ENCODE data around the gene CNNM1. TPM values are rescaled to one million over a fixed set of nuclear protein-coding genes. Genes with fewer than 3 reads are reported as not detected.

CNNM1 gene
- total and polyA plus RNA-seq, 3 experiments from 2014 or later = 0.11 to 0.16 TPM; not detected in 1

- Mint-ChIP-seq H3K27ac (no peak overlapping the region), H3K4me1 (peaks cover 2 to 10% (median 8%) of the 10 kb centered on the region in 3 donors), H3K27me3 (peaks cover 7 to 32% of the 10 kb centered on the region in 2 donors), H3K4me3 (no peak overlapping the region), H3K36me3 (no peaks in the 10 kb centered on the region), H3K9me3 (no peaks in the 10 kb centered on the region)
- no peak overlapping the region for H3K27ac ChIP-seq (ENCODE audit: low read depth, low read length)
- no peak for DNase-seq
- H3K27me3 ChIP-seq (ENCODE audit: insufficient read depth, low read length, poor library complexity, severe bottlenecking) = no peaks in the 10 kb centered on the region
- POLR2A ChIA-PET = no interaction called here
- no peaks in the 10 kb centered on the region for H3K4me1 ChIP-seq (ENCODE audit: insufficient read depth, low read length)
- CTCF ChIA-PET = no interaction called here
- no peaks in the 10 kb centered on the region for H3K9me3 ChIP-seq (ENCODE audit: low read length)
- no peaks in the 10 kb centered on the region for H3K36me3 ChIP-seq (ENCODE audit: insufficient read depth, low read length)
- no peak overlapping the region for H3K4me3 ChIP-seq (ENCODE audit: low read length)
Observed at GRCh38 chr10:99366666-99367065, 37.5 kb downstream of the CNNM1 start.

- Mint-ChIP-seq H3K4me1 (peaks cover 2 to 10% (median 8%) of the 10 kb centered on the region in 3 donors), H3K27me3 (peaks cover 8 to 34% of the 10 kb centered on the region in 2 donors), H3K27ac (no peak overlapping the region), H3K4me3 (no peak overlapping the region), H3K36me3 (no peaks in the 10 kb centered on the region), H3K9me3 (no peaks in the 10 kb centered on the region)
- Histone ChIP-seq H3K4me1 (ENCODE audit: insufficient read depth, low read length) (no peaks in the 10 kb centered on the region), H3K9me3 (ENCODE audit: low read length) (no peaks in the 10 kb centered on the region), H3K27me3 (ENCODE audit: insufficient read depth, low read length, poor library complexity, severe bottlenecking) (no peaks in the 10 kb centered on the region), H3K36me3 (ENCODE audit: insufficient read depth, low read length) (no peaks in the 10 kb centered on the region), H3K27ac (ENCODE audit: low read depth, low read length) (no peak overlapping the region), H3K4me3 (ENCODE audit: low read length) (no peak overlapping the region)
- no peak for DNase-seq
- CTCF ChIA-PET = no interaction called here
- POLR2A ChIA-PET = no interaction called here
Observed at GRCh38 chr10:99368646-99369045, 39.5 kb downstream of the CNNM1 start.

- Mint-ChIP-seq H3K27ac (no peak overlapping the region), H3K4me1 (peaks cover 2 to 10% (median 8%) of the 10 kb centered on the region in 3 donors), H3K36me3 (no peaks in the 10 kb centered on the region), H3K4me3 (no peak overlapping the region), H3K27me3 (peaks cover 8 to 37% of the 10 kb centered on the region in 2 donors), H3K9me3 (no peaks in the 10 kb centered on the region)
- Histone ChIP-seq H3K9me3 (ENCODE audit: low read length) (no peaks in the 10 kb centered on the region), H3K27ac (ENCODE audit: low read depth, low read length) (no peak overlapping the region), H3K4me1 (ENCODE audit: insufficient read depth, low read length) (no peaks in the 10 kb centered on the region), H3K27me3 (ENCODE audit: insufficient read depth, low read length, poor library complexity, severe bottlenecking) (no peaks in the 10 kb centered on the region), H3K4me3 (ENCODE audit: low read length) (no peak overlapping the region), H3K36me3 (ENCODE audit: insufficient read depth, low read length) (no peaks in the 10 kb centered on the region)
- POLR2A ChIA-PET = no interaction called here
- CTCF ChIA-PET = interaction anchor here (1.4 kb wide), 1 partner anchor 23 kb away, joined by 3 read pairs; no protein-coding TSS in a partner anchor
- DNase-seq = no peak
Observed at GRCh38 chr10:99369126-99369525, 40.0 kb downstream of the CNNM1 start.

- Histone ChIP-seq H3K27me3 (ENCODE audit: insufficient read depth, low read length, poor library complexity, severe bottlenecking) (no peaks in the 10 kb centered on the region), H3K36me3 (ENCODE audit: insufficient read depth, low read length) (no peaks in the 10 kb centered on the region), H3K4me3 (ENCODE audit: low read length) (no peak overlapping the region), H3K27ac (ENCODE audit: low read depth, low read length) (no peak overlapping the region), H3K9me3 (ENCODE audit: low read length) (no peaks in the 10 kb centered on the region), H3K4me1 (ENCODE audit: insufficient read depth, low read length) (no peaks in the 10 kb centered on the region)
- no peaks in the 10 kb centered on the region for H3K9me3 Mint-ChIP-seq
- no peak for DNase-seq
- peaks cover 2 to 10% (median 8%) of the 10 kb centered on the region in 3 donors for H3K4me1 Mint-ChIP-seq
- H3K4me3 Mint-ChIP-seq = no peak overlapping the region
- ChIA-PET CTCF (interaction anchor here (1.4 kb wide), 1 partner anchor 22 kb away, joined by 3 read pairs; no protein-coding TSS in a partner anchor), POLR2A (no interaction called here)
- H3K27me3 Mint-ChIP-seq = peaks cover 8 to 37% of the 10 kb centered on the region in 2 donors
- H3K27ac Mint-ChIP-seq = no peak overlapping the region
- no peaks in the 10 kb centered on the region for H3K36me3 Mint-ChIP-seq
Observed at GRCh38 chr10:99369551-99369950, 40.4 kb downstream of the CNNM1 start.

- H3K27me3 ChIP-seq (ENCODE audit: insufficient read depth, low read length, poor library complexity, severe bottlenecking) = no peaks in the 10 kb centered on the region
- no peak overlapping the region for H3K4me3 ChIP-seq (ENCODE audit: low read length)
- no peaks in the 10 kb centered on the region for H3K36me3 ChIP-seq (ENCODE audit: insufficient read depth, low read length)
- ChIA-PET POLR2A (no interaction called here), CTCF (no interaction called here)
- H3K4me3 Mint-ChIP-seq = no peak overlapping the region
- no peaks in the 10 kb centered on the region for H3K36me3 Mint-ChIP-seq
- H3K9me3 ChIP-seq (ENCODE audit: low read length) = no peaks in the 10 kb centered on the region
- H3K27me3 Mint-ChIP-seq = peaks cover 14 to 37% of the 10 kb centered on the region in 2 donors
- H3K4me1 Mint-ChIP-seq = peaks cover 2 to 10% (median 8%) of the 10 kb centered on the region in 3 donors
- no peaks in the 10 kb centered on the region for H3K4me1 ChIP-seq (ENCODE audit: insufficient read depth, low read length)
- H3K9me3 Mint-ChIP-seq = no peaks in the 10 kb centered on the region
- H3K27ac Mint-ChIP-seq = peak overlapping the region in 2 of 8 donors; percentile 27 to 51
- H3K27ac ChIP-seq (ENCODE audit: low read depth, low read length) = no peak overlapping the region
- no peak for DNase-seq
Observed at GRCh38 chr10:99370993-99371392, 41.8 kb downstream of the CNNM1 start.

GRCh38 chr10:99372546-99373271 lies 43.6 kb downstream of the CNNM1 start:
- no peak for DNase-seq
- H3K27ac Mint-ChIP-seq = no peak overlapping the region
- ChIA-PET CTCF (no interaction called here), POLR2A (no interaction called here)
- Histone ChIP-seq H3K27me3 (ENCODE audit: insufficient read depth, low read length, poor library complexity, severe bottlenecking) (no peaks in the 10 kb centered on the region), H3K36me3 (ENCODE audit: insufficient read depth, low read length) (no peaks in the 10 kb centered on the region), H3K27ac (ENCODE audit: low read depth, low read length) (no peak overlapping the region), H3K4me1 (ENCODE audit: insufficient read depth, low read length) (no peaks in the 10 kb centered on the region), H3K4me3 (ENCODE audit: low read length) (no peak overlapping the region), H3K9me3 (ENCODE audit: low read length) (no peaks in the 10 kb centered on the region)
- no peaks in the 10 kb centered on the region for H3K9me3 Mint-ChIP-seq
- peaks cover 2 to 10% (median 8%) of the 10 kb centered on the region in 3 donors for H3K4me1 Mint-ChIP-seq
- no peaks in the 10 kb centered on the region for H3K36me3 Mint-ChIP-seq
- H3K4me3 Mint-ChIP-seq = no peak overlapping the region
- peaks cover 18 to 26% of the 10 kb centered on the region in 2 donors for H3K27me3 Mint-ChIP-seq

GRCh38 chr10:99374526-99374925 lies 45.4 kb downstream of the CNNM1 start:
- no peak overlapping the region for H3K4me3 Mint-ChIP-seq
- POLR2A ChIA-PET = no interaction called here
- H3K4me1 Mint-ChIP-seq = peaks cover 2 to 10% (median 8%) of the 10 kb centered on the region in 3 donors
- H3K27me3 Mint-ChIP-seq = peaks cover 21 to 24% of the 10 kb centered on the region in 2 donors
- Histone ChIP-seq H3K9me3 (ENCODE audit: low read length) (no peaks in the 10 kb centered on the region), H3K27me3 (ENCODE audit: insufficient read depth, low read length, poor library complexity, severe bottlenecking) (no peaks in the 10 kb centered on the region), H3K4me1 (ENCODE audit: insufficient read depth, low read length) (no peaks in the 10 kb centered on the region), H3K36me3 (ENCODE audit: insufficient read depth, low read length) (no peaks in the 10 kb centered on the region), H3K4me3 (ENCODE audit: low read length) (no peak overlapping the region), H3K27ac (ENCODE audit: low read depth, low read length) (no peak overlapping the region)
- H3K27ac Mint-ChIP-seq = no peak overlapping the region
- no peak for DNase-seq
- CTCF ChIA-PET = no interaction called here
- H3K9me3 Mint-ChIP-seq = peaks cover 0 to 2% (median 0%) of the 10 kb centered on the region in 5 donors
- no peaks in the 10 kb centered on the region for H3K36me3 Mint-ChIP-seq

- peaks cover 2 to 10% (median 8%) of the 10 kb centered on the region in 3 donors for H3K4me1 Mint-ChIP-seq
- H3K27me3 ChIP-seq (ENCODE audit: insufficient read depth, low read length, poor library complexity, severe bottlenecking) = no peaks in the 10 kb centered on the region
- H3K9me3 Mint-ChIP-seq = peaks cover 0 to 2% (median 0%) of the 10 kb centered on the region in 5 donors
- H3K4me3 Mint-ChIP-seq = no peak overlapping the region
- H3K4me1 ChIP-seq (ENCODE audit: insufficient read depth, low read length) = no peaks in the 10 kb centered on the region
- peaks cover 21% of the 10 kb centered on the region in 2 donors for H3K27me3 Mint-ChIP-seq
- POLR2A ChIA-PET = no interaction called here
- no peak overlapping the region for H3K27ac Mint-ChIP-seq
- DNase-seq = no peak
- H3K36me3 ChIP-seq (ENCODE audit: insufficient read depth, low read length) = no peaks in the 10 kb centered on the region
- no peaks in the 10 kb centered on the region for H3K9me3 ChIP-seq (ENCODE audit: low read length)
- H3K27ac ChIP-seq (ENCODE audit: low read depth, low read length) = no peak overlapping the region
- H3K4me3 ChIP-seq (ENCODE audit: low read length) = no peak overlapping the region
- CTCF ChIA-PET = no interaction called here
- H3K36me3 Mint-ChIP-seq = no peaks in the 10 kb centered on the region
Observed at GRCh38 chr10:99374972-99375371, 45.8 kb downstream of the CNNM1 start.

Measured in CD8-positive, alpha-beta memory T cell (primary cell).